AG09309 (cell line): Measurements from ENCODE around the gene CD8A.
"Not testable (repeated sequence)": the region's sequence is repeated elsewhere in the genome, so short reads cannot be mapped to it uniquely, and the experiment has no call there.

Experiments used
- DNase-seq: peaks from one replicate; pipeline ENCODE4 v3.0.0-alpha.2; 2010; ENCODE audit warnings: low read depth
- H3K4me3 ChIP-seq: 2 replicates; pipeline ENCODE4 v1.5.1; 2011; ENCODE audit warnings: mild to moderate bottlenecking, low read depth, low read length, moderate library complexity; ENCODE audit not compliant: control insufficient read depth
- CTCF ChIP-seq: IDR thresholded peaks from 2 replicates; pipeline ENCODE4 v1.5.1; 2011; ENCODE audit warnings: mild to moderate bottlenecking, low read depth, low read length, inconsistent platforms; ENCODE audit not compliant: insufficient read depth, control insufficient read depth; ENCODE audit errors: missing control alignments

Gene CD8A

DNA sequence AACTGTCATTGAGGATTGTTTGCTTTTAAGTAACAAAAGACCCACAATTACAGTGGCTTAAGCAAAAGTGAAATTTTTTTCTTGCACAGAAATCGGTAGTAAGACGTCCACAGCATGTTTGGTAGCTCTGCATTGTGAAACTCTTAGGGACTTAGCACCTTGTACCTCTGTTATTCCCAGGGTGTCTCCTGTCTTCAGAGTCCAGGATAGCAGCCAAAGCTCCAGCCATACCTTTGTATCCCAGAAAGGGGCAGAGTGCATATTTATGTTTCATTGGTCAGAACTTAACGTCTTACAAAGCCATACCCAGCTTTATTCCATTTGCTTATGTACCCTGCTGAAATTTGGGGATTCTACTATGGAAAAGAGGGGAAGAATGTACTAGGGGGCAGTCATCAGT, 37.8 kb downstream of the CD8A start:
- TF ChIP-seq CTCF: no peak
- no peak for DNase-seq
- H3K4me3 ChIP-seq: no peak overlapping the region

GRCh38 chr2:86751778-86752177, 38.9 kb downstream of the CD8A start:
- H3K4me3 ChIP-seq: no peak overlapping the region
- no peak for DNase-seq
- no peak for TF ChIP-seq CTCF

- no peak for TF ChIP-seq CTCF
- no peak overlapping the region for H3K4me3 ChIP-seq
- no peak for DNase-seq
These were observed 40.4 kb downstream of the CD8A start for GRCh38 chr2:86750240-86750839.

DNA sequence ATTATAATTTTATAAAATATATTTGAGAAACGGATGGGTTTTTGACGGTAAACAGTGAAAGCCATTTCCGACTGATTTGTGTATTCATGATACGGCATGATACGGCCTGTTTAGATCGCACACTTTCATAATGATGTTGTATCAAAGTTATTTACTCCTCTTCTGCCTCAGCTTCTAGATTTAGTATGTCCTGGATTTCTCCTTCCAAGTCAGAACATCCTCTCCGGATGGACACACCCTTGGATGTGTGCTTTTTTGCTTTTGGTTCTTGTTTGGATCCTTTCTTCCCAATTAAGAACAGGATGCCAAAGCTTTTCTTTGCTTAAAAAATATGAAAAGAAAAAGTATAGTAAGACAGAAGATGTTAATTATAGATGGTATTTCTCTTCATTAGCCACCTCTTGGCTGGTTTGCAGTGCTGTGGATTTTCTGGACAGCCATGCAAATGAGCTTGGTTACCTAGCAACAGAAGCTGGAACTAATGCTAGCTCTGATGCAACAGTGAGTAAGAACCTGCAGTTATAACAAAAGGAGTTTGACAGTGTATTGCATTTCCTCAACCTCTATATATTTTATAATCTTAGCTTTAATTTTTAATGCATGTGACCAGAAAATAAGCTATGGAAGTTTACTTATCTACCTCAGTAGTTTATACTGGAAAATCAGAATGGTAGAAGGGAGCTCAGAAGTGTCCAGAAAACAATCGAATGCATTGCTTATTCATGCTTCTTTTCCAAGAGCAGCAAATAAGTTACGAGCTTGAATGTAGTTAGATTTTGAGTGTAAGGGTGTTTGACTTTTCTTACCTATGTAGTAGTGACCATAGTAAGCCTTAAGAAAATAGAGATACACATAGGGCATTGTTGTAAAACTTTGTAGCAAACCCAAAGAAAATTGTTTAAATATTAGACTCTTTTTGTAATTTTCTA, 42.7 kb downstream of the CD8A start:
- no peak for TF ChIP-seq CTCF
- no peak overlapping the region for H3K4me3 ChIP-seq
- DNase-seq: peak; percentile 79

DNA sequence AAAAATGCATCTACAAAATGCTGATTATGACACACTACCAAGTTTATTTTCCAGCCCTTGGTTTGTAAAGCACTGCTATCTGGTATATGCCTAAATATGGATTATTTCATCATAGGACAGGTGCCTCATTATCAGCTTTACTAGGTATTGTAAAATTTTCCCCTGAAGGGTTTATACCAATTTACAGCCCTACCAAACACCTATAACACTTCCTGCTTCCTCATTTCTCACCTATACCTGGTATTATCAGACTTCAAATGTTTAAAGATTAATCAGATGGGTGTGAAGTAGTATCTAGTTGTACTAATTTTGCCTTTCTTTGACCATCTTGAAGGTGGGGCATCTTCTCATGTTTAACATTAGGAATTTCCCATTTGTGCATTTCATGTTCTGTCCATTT, 43.8 kb downstream of the CD8A start:
- no peak for DNase-seq
- TF ChIP-seq CTCF: no peak
- H3K4me3 ChIP-seq: no peak overlapping the region

DNA sequence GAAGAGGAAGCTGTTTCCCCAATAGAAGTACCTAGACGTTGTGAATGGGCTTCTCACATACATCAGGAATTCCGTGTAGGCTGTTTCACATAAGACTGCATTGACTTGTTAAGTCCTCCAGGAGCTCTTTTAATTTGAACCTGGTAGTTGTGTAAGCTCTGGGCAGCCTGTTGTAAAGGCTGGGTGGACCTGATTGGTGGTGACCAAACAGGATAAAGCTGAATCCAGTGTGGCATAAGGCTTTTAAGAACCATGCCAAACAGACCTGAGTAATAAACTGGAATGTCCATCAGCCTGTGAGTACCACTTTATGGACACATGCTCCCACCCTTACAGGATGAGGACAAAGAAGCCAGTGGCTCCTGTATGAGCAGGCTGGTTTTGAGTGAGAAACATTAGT, 46.6 kb downstream of the CD8A start:
- DNase-seq: no peak
- no peak for TF ChIP-seq CTCF
- no peak overlapping the region for H3K4me3 ChIP-seq

GRCh38 chr2:86741889-86742498, 48.7 kb downstream of the CD8A start:
- H3K4me3 ChIP-seq, DNase-seq: not testable (repeated sequence)

- not testable (repeated sequence) for H3K4me3 ChIP-seq
These were observed 50.8 kb downstream of the CD8A start for GRCh38 chr2:86739889-86740288.

GRCh38 chr2:86739485-86739884, 51.2 kb downstream of the CD8A start:
- DNase-seq, H3K4me3 ChIP-seq: not testable (repeated sequence)

More at GRCh38 chr2:86739889-86740288, 50.8 kb downstream of the CD8A start:
- not testable (repeated sequence) for DNase-seq

- not testable (repeated sequence) for DNase-seq, H3K4me3 ChIP-seq
These were observed 55.8 kb downstream of the CD8A start for GRCh38 chr2:86734896-86735295.
